ENCODE data around the gene ATP5F1E.
"Not testable (repeated sequence)": the region's sequence is repeated elsewhere in the genome, so short reads cannot be mapped to it uniquely, and the experiment has no call there.

The ATP5F1E gene

DNA sequence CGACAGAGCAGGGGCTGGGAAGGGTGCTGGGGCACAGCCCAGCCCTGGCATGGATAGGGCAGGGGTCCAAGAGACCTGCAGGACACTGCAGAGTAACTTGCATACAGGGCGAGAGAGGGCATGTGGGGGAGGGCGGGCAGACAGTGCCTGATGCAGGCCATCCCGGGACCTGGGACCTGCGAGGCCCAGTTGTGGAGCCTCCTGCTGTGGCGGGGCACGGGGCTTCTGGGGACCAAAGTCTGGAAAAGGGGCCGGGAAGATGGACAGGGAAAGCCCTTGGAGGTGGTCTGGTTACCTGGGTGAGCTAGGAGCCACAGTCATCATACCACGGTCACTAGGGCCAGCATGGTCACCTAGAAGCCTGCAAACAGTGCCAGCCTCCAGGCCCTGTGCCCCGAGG, 13.3 kb downstream of the ATP5F1E start:
- no peak for DNase-seq

DNA sequence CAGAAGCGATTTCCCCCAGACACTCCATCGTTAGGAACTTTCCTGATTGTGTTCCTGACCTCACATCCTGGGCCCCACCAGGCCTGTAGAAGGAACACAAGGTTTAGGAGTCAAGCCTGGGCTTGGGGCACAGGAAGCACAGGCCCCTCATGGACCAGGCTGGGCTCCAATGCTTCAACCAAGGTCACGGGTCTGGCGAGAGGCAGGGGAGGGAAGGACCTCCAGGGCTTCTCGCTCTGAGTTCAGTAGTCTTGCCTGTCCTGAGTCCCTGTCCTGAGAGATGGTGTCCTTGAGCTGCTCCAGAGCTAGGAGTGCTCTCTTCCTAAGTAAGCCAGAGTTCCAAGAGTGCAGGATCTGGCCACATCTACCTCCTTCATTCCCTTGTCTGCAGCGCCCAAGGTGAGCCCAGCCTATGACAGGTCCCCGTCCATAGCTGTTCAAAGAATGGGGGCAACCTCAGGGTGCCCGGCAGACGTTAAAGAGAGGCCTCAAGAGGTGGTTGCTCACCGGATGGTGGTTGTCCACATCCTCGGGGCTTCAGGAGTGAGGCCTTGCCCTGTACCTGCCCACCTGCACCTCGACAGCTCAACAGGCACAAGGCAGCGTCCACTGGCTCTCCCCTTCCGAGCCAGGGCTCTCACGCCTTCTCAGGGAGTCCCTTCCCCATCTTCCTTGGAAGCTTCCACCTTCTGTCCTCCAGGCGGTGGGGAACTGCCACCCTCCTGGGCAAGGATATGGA, 14.5 kb downstream of the ATP5F1E start:
- no peak for DNase-seq

DNA sequence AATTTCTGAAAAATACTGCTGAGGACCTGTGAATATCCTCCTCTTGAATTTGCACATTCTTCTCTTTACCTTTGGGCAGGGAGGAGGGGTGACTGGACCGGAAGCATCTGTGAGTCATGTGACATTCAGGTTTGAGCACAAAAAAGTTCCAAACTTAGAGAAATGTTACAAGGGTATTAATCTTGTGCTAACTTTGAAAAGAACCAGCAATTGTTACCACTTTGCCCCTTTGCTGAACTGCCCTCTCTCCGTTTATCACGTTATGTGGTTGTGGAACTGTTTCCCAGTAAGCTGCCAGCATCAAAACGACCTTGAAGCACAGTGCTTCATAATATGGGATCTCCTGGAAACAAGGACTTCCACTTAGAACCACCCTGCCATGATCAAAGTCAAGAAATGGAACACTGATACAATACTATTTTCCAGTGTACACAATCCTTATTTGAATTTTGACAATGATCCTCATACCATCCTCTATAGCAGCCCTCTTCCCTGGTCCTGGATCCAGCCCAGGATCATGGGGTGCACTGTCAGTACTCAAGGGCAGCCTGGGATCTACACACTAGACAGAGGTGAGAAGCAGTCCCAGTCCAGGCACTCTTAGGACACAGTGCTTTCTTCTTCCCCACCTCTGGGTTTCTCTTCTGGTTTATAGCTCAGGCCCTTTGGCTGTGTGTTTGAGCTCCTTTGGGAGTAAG, 15.2 kb downstream of the ATP5F1E start:
- no peak for DNase-seq

DNA sequence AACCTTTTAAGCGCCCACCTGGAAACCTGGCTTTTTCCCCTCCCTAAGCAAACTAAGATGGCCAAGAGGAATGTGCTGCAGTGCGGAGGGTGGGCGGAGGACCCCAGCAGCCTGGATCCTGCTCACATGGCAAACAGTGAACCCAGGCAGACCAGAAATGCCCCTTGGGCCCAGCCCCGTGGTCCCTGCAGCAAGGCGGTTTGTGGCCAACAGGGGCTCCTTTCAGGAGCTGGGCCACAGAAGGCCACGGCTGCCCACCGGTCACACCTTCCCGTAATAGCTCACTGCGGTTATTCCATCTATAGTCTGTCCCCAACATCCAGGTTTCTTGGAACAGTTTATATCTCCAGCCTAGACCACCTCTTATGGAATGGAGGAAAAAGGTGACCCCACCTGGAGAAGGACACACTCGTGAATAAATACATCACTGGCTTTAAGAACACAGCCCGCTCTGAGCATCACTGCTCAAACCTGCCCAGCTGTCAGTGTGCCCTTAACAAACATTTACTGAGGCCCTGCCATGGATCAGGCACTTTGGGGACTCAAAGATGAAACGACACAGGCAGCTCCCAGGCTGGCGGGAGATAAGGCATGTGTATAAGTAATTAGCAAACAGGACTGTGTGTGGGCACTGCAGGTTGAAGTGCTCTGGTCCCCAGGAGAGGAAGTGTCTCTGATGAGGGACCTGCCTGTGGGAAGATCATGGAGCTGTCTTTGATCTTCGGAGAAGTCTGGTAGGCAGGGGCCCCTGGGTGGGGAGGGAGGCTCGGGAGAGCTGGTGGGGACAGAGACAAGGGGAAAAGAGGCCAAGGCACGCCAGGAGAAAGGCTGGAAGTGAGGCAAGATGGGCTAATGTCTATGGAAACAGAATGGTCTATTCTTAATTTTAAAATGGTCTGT, 16.1 kb downstream of the ATP5F1E start:
- no peak for DNase-seq

DNA sequence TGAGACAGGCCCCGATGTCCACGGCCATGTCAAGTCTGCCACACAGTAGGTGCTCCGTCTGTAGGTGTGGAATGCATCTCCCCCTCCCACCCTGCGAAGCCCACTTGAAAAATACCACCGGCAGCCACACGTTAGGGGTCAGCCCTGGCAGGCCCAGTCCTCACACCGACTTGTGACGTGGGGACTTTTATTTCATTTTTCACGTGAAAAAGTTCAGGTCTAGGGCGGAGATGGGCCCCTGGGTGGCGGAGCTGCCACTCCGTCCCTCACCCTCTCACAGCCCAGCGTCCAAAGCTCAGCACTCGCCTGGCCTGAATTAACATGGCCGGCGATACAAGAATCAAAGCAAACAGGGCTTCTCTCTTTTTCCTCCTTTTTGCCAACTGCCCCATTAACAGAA, 16.7 kb downstream of the ATP5F1E start:
- DNase-seq, result no peak

DNA sequence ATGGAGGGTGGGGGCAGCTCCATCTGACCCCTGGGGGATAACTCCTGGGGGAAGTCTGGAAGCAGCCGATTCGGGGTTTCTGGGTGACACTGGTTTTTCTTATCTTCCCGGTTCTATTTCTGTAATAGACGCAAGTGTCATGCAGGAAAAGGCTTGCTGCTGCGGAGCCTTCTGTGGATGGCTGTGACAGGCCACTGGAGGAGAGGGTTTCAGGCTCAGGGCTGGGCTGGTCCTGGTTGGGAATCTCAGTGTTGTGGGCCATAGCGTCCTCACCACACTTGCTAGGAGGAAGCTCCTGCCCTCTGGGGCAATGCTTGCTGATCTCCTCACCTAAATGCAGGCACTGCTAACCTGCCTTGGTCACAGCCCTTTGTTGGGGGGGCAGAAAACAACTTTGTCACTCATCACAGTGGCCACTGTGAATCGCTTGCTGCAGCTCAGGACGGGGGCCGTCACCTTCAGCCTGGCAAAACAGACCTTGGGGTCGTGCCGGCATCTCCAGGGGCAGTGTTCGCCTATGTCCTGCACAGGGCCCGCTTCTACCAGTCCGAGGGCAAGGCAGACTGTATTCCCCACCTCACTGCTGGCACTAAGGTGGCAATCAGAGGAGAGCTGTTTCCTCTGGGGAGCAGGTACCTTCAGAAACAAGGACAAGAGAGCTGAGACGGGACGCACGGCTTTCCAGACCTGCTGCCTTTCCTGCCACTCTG, 17.3 kb downstream of the ATP5F1E start:
- DNase-seq, result no peak

DNA sequence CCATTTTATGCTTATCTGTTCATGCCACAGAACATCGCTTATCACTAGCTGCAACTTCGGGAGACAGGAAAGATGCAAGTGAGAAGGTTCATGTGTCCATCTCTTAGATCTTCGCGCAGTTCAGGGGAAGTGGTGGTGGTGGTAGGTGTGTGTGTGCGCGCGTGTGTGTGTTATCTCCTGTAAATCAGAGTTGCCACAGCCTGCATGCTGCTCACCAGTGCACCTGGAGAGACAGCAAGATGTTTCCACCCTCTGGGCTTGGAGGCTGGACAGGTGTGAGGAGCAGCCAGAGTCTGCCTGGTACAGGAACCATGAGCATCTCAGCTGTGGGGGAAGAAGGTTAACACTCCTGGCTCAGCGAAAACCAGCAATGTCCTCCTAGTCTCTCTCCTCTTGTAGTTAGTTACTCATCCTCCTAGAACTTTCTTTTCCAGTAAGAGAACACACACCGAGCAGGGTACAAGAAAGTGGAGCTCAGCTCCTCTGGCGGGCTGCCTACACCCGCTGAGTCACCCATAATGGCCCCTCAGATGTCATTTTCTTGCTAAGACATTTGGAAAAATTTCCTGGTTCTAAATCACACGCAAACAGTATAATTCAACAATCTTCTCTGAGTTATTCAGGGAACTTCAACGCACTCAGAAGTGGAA, 18.1 kb downstream of the ATP5F1E start:
- no peak for DNase-seq

DNA sequence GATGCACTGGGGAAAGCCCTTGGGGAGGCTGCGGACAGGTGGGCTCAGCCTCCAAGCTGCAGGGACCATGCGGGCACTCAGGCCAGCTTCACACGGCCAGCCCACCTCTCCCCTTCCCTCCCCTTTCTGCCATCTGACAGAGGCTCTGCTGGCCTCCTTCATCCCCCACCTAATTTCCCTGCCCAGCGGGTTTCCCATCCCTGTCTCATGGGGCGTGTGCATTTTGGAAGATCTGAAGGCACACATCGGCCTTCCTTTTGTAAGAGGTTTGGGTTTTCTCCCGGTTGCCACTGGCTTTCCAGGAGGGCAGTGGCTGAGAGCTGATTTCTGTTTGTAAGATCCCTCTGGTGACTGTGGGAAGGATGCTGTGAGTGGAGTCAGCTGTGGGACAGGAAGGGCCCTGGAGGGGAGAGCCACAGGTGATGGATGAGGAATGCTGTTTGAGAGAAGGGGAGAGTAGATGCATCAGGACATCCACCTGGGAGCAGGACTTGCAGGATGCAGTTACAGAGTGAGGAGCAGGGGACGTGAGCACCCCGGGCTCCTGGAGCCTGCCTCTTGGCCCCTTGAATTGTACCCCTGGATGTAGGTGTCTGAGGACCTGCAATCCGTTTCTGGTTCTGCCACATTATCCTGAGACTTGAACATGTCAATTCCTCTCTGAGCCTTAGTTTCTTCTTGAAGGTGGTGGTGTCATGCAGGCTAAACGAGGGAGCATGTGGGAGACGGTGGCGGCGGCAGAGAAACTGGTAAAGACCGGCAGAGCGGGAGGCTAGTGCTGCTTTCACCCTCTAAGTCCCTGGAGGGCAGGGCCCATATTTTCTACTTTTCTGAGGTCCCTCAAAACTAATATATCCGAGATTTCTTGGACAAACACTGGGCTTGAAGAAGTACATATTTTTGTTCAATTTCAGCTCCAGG, 18.8 kb downstream of the ATP5F1E start:
- no peak for DNase-seq

DNA sequence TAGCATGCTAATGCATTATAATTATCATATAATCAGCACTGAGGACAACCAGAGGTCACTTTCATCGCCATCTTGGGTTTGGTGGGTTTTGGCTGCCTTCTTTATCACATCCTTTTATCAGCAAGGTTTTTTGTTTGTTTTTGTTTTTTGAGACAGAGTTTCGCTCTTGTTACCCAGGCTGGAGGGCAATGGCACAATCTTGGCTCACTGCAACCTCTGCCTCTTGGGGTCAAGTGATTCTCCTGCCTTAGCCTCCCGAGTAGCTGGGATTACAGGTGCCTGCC, 20.3 kb downstream of the ATP5F1E start:
- not testable (repeated sequence) for DNase-seq

DNA sequence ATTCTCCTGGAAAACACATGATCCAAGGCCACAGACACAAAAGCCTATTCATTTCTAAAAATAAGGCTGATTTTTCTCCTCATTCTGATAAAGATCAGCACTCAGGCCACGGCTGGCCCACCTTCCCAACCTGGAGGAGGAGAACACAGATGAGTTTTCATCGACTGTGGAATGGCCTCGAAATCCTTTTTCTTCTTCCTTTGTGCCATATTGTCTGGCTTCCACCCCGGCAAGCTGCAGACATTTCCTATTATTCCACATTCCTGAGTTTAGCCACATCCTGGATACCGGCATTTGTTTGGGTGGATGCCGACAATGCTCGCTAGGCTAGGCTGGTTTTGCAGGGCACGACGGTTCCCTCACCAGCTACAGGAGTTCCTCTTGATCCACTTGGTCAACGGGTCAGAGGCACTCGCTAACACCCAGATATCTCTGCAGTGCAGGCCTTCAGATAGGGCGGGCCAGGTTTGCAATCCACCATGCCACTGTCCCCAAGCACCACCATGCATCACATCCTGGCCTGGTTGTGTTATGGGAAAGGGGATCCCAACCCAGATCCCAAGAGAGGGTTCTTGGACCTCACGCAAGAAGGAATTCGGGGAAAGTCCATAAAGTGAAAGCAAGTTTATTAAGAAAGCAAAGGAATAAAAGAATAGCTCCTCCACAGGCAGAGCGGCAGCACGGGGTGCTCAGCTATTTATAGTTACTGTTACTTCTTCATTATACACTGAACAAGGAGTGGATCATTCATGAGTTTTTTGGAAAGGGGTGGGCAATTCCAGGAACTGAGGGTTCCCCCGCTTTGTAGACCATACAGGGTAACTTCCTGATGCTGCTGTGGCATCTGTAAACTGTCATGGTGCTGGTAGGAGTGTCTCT, 20.9 kb downstream of the ATP5F1E start:
- DNase-seq, result no peak

DNA sequence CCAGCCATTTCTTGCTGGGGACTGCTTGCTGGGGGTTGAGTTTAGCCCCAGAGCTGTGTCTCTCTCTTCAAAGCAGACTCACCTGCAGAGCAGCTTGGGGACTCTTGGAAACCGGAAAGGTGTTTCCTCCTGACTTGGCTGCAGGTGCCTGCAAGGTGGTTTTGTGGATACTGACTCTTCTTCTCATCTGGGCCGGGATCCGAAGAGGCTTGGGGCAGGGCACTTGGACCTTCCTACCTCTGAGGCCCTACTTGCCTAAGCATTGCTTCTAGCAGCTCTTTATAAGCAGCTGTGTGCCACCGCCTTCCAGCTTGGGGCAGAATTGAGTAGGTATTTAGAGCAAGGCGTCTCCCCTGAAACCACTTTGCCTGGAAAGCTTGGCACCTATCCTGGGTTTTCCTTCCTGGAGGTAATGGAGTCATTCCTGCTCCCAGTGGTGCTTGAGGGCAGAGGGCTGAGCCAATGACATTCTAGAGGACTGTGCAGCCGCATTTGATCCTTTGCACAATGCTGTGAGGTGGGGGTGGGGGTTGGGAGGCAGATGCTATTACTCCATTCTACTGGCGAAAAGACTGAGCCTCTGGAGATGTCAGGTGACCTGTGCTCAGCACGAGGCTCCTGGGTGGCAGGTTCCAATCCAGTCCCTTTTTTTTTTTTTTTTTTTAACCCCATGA, 21.7 kb downstream of the ATP5F1E start:
- DNase-seq, result no peak

DNA sequence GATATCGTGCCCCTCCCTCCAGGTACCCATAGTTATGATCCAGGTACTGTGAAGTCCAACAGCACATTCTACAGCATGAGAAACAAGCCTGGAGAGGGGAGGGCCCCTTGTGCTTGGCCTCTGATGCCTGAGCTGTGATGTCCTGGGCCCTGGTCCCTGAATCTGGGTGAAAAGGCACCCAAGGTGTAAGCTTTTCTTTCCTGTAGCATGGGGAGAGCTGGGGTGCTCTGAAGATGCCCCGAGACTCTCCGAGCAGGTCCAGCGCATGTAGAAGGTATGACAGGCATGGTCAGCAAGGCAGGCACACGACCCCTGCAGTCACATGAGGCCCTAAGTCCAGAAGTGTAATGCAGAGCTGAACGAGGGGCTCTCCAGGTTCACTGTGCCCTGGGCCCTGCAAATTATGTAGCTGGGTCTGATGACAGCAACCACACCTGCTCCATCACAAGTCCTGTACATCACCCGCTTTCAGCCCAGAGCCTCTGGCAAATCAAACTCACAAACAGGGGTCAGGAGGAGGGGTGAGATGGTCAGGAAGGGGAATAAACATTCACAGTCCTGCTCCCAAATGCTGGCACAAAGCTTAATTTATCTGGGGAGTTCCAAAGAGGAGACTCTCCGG, 23.3 kb downstream of the ATP5F1E start:
- no peak for DNase-seq

DNA sequence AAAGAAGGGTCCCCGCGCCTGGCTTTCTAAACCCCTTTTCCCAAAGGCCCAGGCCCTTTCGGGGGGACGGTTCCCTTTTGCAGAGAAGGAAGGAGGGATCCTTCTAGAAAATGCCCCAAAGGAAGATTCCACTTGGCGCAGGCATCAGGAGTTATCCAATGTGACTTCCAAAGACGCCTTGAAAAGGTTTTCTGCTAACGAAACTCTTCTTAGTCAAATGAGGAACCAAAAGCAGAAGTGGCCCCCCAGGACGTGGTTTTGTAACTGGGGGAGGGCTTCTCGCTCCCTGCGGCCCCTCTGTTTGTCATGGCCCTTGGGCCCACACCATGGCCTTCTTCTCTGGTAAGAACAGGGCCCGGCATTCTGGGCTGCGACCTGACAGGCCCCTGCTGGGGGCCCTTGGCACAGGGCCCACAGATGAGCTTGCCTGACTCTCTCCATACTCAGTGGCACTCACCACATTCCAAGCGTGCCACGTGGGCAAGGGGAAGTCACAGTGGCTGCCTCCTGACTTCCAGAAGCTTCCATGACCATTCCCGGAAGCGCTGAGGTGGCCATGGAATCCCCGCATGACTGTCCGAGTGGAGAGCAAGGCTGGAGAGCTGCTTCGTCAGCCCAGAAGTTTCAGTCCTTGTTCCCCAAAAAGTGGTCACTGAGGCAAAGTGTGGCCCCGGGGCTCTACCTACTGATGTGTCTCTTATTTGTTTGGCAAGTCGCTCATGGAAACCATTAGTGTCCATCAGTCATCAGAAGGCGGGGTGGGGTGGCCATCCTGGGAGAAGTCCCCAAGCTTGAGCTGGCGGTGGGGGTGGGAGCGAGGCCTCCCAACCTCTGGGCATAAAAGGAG, 24.2 kb downstream of the ATP5F1E start:
- DNase-seq, result no peak

DNA sequence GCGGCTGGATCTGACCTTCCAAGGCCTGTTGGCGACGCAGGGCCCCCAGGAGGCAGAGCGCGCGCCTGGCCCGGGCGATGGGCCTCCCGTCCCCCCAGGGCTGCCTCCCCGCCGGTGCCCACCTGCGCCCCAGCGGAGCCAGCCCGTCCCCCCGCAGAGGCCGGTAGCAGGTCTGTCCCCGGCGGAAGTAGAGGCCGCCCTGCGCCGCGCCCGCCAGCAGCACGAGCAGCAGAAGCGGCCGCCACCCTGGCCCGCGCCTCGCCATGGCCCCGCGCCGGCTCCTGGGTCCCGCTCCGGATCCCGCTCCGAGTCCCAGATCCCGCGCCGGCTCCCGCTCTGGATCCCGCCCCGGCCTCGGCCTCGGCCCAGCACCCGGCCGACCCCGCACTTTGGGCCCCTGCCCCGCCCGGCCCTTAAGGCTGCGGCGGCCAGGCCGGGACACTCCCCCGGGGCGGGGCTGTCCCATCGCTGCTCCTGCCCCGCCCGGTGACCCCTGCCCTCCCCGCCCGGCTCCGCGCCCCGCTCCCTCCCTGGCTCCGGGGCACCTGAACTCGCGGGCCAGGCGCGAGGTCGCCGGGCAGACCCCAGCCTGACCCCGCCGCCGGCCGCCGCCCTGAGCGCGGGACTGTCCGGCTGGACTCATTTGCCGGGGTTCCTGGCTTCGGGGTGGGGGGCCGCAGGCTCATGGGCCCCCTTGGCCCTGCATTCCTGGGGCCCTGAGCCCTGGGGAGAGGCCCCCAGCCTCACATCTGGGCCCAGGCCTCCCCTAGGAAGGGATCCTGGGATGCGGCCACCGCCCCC, 25.1 kb downstream of the ATP5F1E start, which contains the start of gene CTSZ:
CTSZ (minus strand) TSS at position 391 of the 801 bp plus-strand sequence; CDS start at position 265, 126 bp downstream.
- DNase-seq, result no peak

DNA sequence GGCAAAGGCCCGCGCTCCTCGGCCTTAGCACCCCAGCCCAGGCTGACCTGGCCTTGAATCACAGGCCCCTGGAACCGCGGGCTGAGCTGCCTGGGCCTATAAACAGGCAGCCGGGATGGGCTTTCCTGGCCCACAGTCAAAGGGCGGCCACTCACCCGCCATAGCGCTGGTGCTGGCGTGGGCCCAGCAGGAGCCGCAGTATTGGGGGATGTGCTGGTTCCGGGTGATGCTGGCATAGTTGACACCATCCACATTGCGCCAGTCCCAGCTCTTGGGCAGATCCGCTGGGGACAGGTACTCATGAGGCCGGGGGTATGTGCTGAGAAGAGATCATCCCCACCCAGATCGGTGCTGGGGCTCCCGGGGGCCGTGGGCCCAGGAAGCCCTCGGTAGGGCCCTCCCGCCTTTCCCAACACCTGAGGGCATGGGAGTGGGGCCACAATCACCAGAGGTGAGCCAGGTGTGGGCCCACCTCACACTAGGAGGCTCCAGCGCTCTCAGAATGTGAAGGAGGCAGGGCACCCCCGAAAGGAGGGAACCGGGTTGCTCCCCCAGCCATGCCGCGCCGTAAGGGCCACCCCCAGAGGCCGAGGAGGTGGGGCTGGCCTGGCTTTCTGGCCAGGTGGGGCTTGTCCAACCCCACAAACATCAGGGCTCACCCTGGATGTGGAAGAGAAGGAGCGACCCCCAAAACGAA, 25.8 kb downstream of the ATP5F1E start:
- no peak for DNase-seq

DNA sequence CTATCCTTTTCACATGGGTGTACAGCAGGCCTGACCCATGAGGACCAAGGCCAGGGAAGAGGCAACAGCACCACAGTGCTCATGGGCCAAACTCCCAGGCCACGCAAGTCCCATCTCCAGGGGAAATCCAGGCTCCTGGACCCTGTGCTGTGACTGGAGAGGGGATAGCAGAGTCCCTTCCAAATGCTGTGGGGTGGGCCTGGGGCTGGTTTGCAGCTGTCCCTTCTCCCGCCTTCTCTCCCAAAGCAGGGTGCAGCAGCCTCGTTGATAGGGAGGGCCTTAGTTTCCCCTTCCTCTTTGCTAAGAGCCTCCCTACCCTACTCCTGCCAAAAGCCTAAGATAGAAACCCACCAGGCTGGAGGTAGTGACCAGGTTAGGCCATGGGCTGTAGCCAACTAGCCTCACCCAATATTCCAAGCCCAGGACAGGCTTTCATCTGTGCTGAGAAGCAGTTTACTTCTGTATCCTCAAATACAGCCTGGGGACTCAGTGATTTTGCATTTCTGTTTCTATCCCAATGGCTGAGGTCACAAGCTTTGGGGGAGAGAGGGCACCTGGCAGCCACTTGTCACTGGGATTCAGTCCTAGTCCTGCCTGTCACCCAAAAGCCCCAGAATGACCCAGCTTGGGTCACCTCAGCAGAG, 26.5 kb downstream of the ATP5F1E start:
- no peak for DNase-seq

Measured in NCI-H1048 (cell line).